H9 (cell line): ENCODE data around the gene RARG. TPM values are rescaled to one million over a fixed set of nuclear protein-coding genes. Genes with fewer than 3 reads are reported as not detected.

ENCODE experiments used
- DNase-seq: peaks from one replicate; pipeline ENCODE4 v3.0.0-alpha.2; 2017
- H2AFZ ChIP-seq: one replicate; pipeline ENCODE4 v1.6.1; 2013; ENCODE audit warnings: mild to moderate bottlenecking, low read length, control low read depth, moderate library complexity
- H2AK5ac ChIP-seq: 2 replicates; pipeline ENCODE4 v1.6.1; 2013; ENCODE audit warnings: low read length, control low read depth, mixed read lengths; ENCODE audit not compliant: insufficient read length
- H2BK120ac ChIP-seq: one replicate; pipeline ENCODE4 v1.6.1; 2013; ENCODE audit warnings: low read depth, mild to moderate bottlenecking, low read length, control low read depth, inconsistent platforms; ENCODE audit not compliant: poor library complexity, severe bottlenecking
- H2BK12ac ChIP-seq: 2 replicates; pipeline ENCODE4 v1.6.1; 2013; ENCODE audit warnings: low read length, control low read depth, mixed read lengths, low read depth; ENCODE audit not compliant: insufficient read length
- H2BK15ac ChIP-seq: 2 replicates; pipeline ENCODE4 v1.6.1; 2013; ENCODE audit warnings: low read depth, low read length, control low read depth
- H2BK20ac ChIP-seq: one replicate; pipeline ENCODE4 v1.6.1; 2013; ENCODE audit warnings: low read depth, mild to moderate bottlenecking, low read length, control low read depth, inconsistent platforms; ENCODE audit not compliant: poor library complexity, severe bottlenecking
- H2BK5ac ChIP-seq: 2 replicates; pipeline ENCODE4 v1.6.1; 2013; ENCODE audit warnings: low read length, control low read depth, mixed read lengths; ENCODE audit not compliant: insufficient read length
- H3K14ac ChIP-seq: 2 replicates; pipeline ENCODE4 v1.6.1; 2013; ENCODE audit warnings: low read length, control low read depth; ENCODE audit not compliant: insufficient read depth
- H3K18ac ChIP-seq: 2 replicates; pipeline ENCODE4 v1.6.1; 2013; ENCODE audit warnings: low read depth, mild to moderate bottlenecking, mixed read lengths, low read length, control low read depth; ENCODE audit not compliant: insufficient read length
- H3K23ac ChIP-seq: 2 replicates; pipeline ENCODE4 v1.6.1; 2013; ENCODE audit warnings: low read length, control low read depth, mixed read lengths, low read depth; ENCODE audit not compliant: insufficient read length
- H3K23me2 ChIP-seq: 2 replicates; pipeline ENCODE4 v1.6.1; 2013; ENCODE audit warnings: low read depth, mild to moderate bottlenecking, mixed read lengths, low read length, control low read depth; ENCODE audit not compliant: insufficient read length, poor library complexity, severe bottlenecking
- H3K27ac ChIP-seq: 2 replicates; pipeline ENCODE4 v1.5.1; 2013; ENCODE audit warnings: low read length, control low read depth, mixed read lengths, low read depth; ENCODE audit not compliant: insufficient read length
- H3K27me3 ChIP-seq: 2 replicates; pipeline ENCODE4 v1.6.1; 2013; ENCODE audit warnings: low read length, control low read depth, inconsistent platforms; ENCODE audit not compliant: insufficient read depth
- H3K4ac ChIP-seq: 2 replicates; pipeline ENCODE4 v1.6.1; 2013; ENCODE audit warnings: low read depth, mild to moderate bottlenecking, control low read depth, inconsistent platforms, low read length, moderate library complexity
- H3K4me1 ChIP-seq: 2 replicates; pipeline ENCODE4 v1.6.1; 2013; ENCODE audit warnings: low read length, control low read depth, inconsistent platforms; ENCODE audit not compliant: insufficient read depth
- H3K4me2 ChIP-seq: 2 replicates; pipeline ENCODE4 v1.6.1; 2013; ENCODE audit warnings: low read length, control low read depth, mixed read lengths; ENCODE audit not compliant: insufficient read length, insufficient read depth
- H3K56ac ChIP-seq: 2 replicates; pipeline ENCODE4 v1.6.1; 2013; ENCODE audit warnings: low read depth, mild to moderate bottlenecking, mixed read lengths, low read length, control low read depth; ENCODE audit not compliant: insufficient read length
- H3K79me1 ChIP-seq: 2 replicates; pipeline ENCODE4 v1.6.1; 2013; ENCODE audit warnings: low read depth, mild to moderate bottlenecking, moderate library complexity, low read length, control low read depth, inconsistent platforms; ENCODE audit not compliant: insufficient read depth, poor library complexity, severe bottlenecking
- H3K79me2 ChIP-seq: 2 replicates; pipeline ENCODE4 v1.6.1; 2013; ENCODE audit warnings: low read length, control low read depth, inconsistent platforms; ENCODE audit not compliant: insufficient read depth
- H3K9ac ChIP-seq: 2 replicates; pipeline ENCODE4 v1.6.1; 2013; ENCODE audit warnings: low read length, control low read depth, mixed read lengths; ENCODE audit not compliant: insufficient read length; ENCODE audit errors: extremely low read depth
- H3K9me3 ChIP-seq: one replicate; pipeline ENCODE4 v1.6.1; 2013; ENCODE audit warnings: low read depth, low read length, inconsistent platforms; ENCODE audit not compliant: control insufficient read depth
- H3T11ph ChIP-seq: one replicate; pipeline ENCODE4 v1.6.1; 2013; ENCODE audit warnings: mild to moderate bottlenecking, low read length, control low read depth, inconsistent platforms
- H4K20me1 ChIP-seq: one replicate; pipeline ENCODE4 v1.6.1; 2013; ENCODE audit not compliant: control insufficient read depth, insufficient read length, insufficient read depth
- H4K5ac ChIP-seq: 2 replicates; pipeline ENCODE4 v1.6.1; 2013; ENCODE audit warnings: low read depth, mild to moderate bottlenecking, mixed read lengths, low read length, control low read depth; ENCODE audit not compliant: insufficient read length
- H4K8ac ChIP-seq: replicated peaks from 2 replicates; pipeline ENCODE4 v1.6.1; 2013; ENCODE audit warnings: low read length, control low read depth, mixed read lengths, low read depth; ENCODE audit not compliant: insufficient read length
- H4K91ac ChIP-seq: 2 replicates; pipeline ENCODE4 v1.6.1; 2013; ENCODE audit warnings: low read depth, mild to moderate bottlenecking, moderate library complexity, mixed read lengths, low read length, control low read depth; ENCODE audit not compliant: insufficient read length
- H3K27ac Mint-ChIP-seq, 3 experiments: 2 replicates in 2 of 3; 3 replicates in 1 of 3; pipeline ENCODE4 v1.8.0; 2020 to 2021; ENCODE audit warnings: mixed read lengths in 3 of 3, mild to moderate bottlenecking in 1 of 3, moderate library complexity in 1 of 3
- H3K27me3 Mint-ChIP-seq: 2 replicates; pipeline ENCODE4 v1.8.0; 2021; ENCODE audit warnings: low read depth, mild to moderate bottlenecking, moderate library complexity, mixed read lengths
- H3K36me3 Mint-ChIP-seq, 3 experiments: 2 replicates in 2 of 3; 3 replicates in 1 of 3; pipeline ENCODE4 v1.8.0; 2020 to 2021; ENCODE audit warnings: low read depth in 3 of 3, mixed read lengths in 3 of 3; ENCODE audit not compliant: insufficient read depth in 1 of 3
- H3K4me1 Mint-ChIP-seq, 2 experiments: 2 replicates each; pipeline ENCODE4 v1.8.0; 2020; ENCODE audit warnings: mixed read lengths in 2 of 2
- H3K4me3 Mint-ChIP-seq, 2 experiments: 2 replicates in 1 of 2; 3 replicates in 1 of 2; pipeline ENCODE4 v1.8.0; 2020 to 2021; ENCODE audit warnings: mild to moderate bottlenecking in 2 of 2, mixed read lengths in 2 of 2, moderate library complexity in 1 of 2
- H3K9me3 Mint-ChIP-seq, 2 experiments: 2 replicates in 1 of 2; 3 replicates in 1 of 2; pipeline ENCODE4 v1.8.0; 2020; ENCODE audit warnings: mild to moderate bottlenecking in 2 of 2, mixed read lengths in 2 of 2, moderate library complexity in 1 of 2
- WGBS: extraction: QIAGEN DNeasy Blood & Tissue Kit; methylation state at CpG from one replicate; pipeline ENCODE4 v1.1.7; 2013; ENCODE audit warnings: missing lambda C conversion rate, low lambda C conversion rate, mixed read lengths; ENCODE audit not compliant: insufficient read length; ENCODE audit errors: extremely low coverage; 5-methylcytosine and 5-hydroxymethylcytosine counted together
- total RNA-seq: library from RNA; stranded (reverse); gene quantifications from 2 replicates; pipeline ENCODE4 v1.2.1, GENCODE V29; 2021
- TF ChIP-seq, protein P1 (sequence below): fragments of 200-600 bp; sonication (generic); conservative IDR thresholded peaks from 3 replicates; pipeline ENCODE4 v1.8.0; 2021; ENCODE audit warnings: antibody characterized with exemption, mild to moderate bottlenecking

Gene RARG
- total RNA-seq, 1 experiment from 2014 or later = 43.7 TPM

GRCh38 chr12:53265783-53266182, 33.8 kb upstream of the RARG start:
- no peak overlapping the region for H2BK5ac ChIP-seq
- DNase-seq = no peak
- H4K5ac ChIP-seq = no peak overlapping the region
- no peak overlapping the region for H3K14ac ChIP-seq
- H2AFZ ChIP-seq = no peak overlapping the region
- no peaks in the 10 kb centered on the region for H3K9me3 Mint-ChIP-seq
- H2BK120ac ChIP-seq = no peak overlapping the region
- H3K23me2 ChIP-seq = peaks cover 6% of the 10 kb centered on the region
- no peaks in the 10 kb centered on the region for H4K20me1 ChIP-seq
- H3K4me3 Mint-ChIP-seq = no peak overlapping the region
- H3K27me3 Mint-ChIP-seq = no peaks in the 10 kb centered on the region; the same call in none of the 2 replicates
- TF ChIP-seq, protein P1, sequence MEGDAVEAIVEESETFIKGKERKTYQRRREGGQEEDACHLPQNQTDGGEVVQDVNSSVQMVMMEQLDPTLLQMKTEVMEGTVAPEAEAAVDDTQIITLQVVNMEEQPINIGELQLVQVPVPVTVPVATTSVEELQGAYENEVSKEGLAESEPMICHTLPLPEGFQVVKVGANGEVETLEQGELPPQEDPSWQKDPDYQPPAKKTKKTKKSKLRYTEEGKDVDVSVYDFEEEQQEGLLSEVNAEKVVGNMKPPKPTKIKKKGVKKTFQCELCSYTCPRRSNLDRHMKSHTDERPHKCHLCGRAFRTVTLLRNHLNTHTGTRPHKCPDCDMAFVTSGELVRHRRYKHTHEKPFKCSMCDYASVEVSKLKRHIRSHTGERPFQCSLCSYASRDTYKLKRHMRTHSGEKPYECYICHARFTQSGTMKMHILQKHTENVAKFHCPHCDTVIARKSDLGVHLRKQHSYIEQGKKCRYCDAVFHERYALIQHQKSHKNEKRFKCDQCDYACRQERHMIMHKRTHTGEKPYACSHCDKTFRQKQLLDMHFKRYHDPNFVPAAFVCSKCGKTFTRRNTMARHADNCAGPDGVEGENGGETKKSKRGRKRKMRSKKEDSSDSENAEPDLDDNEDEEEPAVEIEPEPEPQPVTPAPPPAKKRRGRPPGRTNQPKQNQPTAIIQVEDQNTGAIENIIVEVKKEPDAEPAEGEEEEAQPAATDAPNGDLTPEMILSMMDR = no peak
- H2BK12ac ChIP-seq = no peak overlapping the region
- no peak overlapping the region for H3K27ac ChIP-seq
- H3K4me2 ChIP-seq = no peak overlapping the region
- no CpG with 5 or more reads among the region's 2 CpGs for WGBS
- H4K91ac ChIP-seq = no peak overlapping the region
- no peaks in the 10 kb centered on the region for H3K9me3 ChIP-seq
- H3K9ac ChIP-seq = no peak overlapping the region
- H3K56ac ChIP-seq = no peak overlapping the region
- no peak overlapping the region for H3K4ac ChIP-seq
- peaks cover 10 to 18% (median 16%) of the 10 kb centered on the region in 3 experiments; a peak in 6 of 7 replicates for H3K36me3 Mint-ChIP-seq
- H3K79me2 ChIP-seq = peaks cover 5% of the 10 kb centered on the region; the same call in 1 of the 2 replicates
- H3K23ac ChIP-seq = no peak overlapping the region
- no peak overlapping the region for H2BK20ac ChIP-seq
- no peak overlapping the region; a peak in 1 of 7 replicates for H3K27ac Mint-ChIP-seq
- H2BK15ac ChIP-seq = no peak overlapping the region
- no peak overlapping the region for H3T11ph ChIP-seq
- peaks cover 14% of the 10 kb centered on the region for H3K79me1 ChIP-seq
- no peaks in the 10 kb centered on the region for H3K27me3 ChIP-seq
- peaks cover 25% of the 10 kb centered on the region in 2 experiments for H3K4me1 Mint-ChIP-seq
- H3K18ac ChIP-seq = no peak overlapping the region
- H2AK5ac ChIP-seq = no peak overlapping the region
- no peak overlapping the region for H4K8ac ChIP-seq
- H3K4me1 ChIP-seq = no peaks in the 10 kb centered on the region
